A673 (cell line): ENCODE results near the gene RTEL1. TPM values are rescaled to one million over a fixed set of nuclear protein-coding genes. Genes with fewer than 3 reads are reported as not detected.
"Not testable (repeated sequence)": the region's sequence is repeated elsewhere in the genome, so short reads cannot be mapped to it uniquely, and the experiment has no call there.

ENCODE experiments used
- BruUV-seq: library from RNA; stranded (reverse); fragments of 400-500 nt; replicated peaks from 2 replicates; lab custom pipeline; 2021; lab: Mats Ljungman, UMichigan
- CTCF ChIA-PET: fragments of 300-600 bp; sonication (Branson Sonifier 250); formaldehyde crosslinking; loops from one replicate; lab custom pipeline; 2022; ENCODE audit warnings: antibody characterized with exemption; lab: Charles Lee
- POLR2A ChIA-PET: fragments of 300-600 bp; sonication (Branson Sonifier 250); formaldehyde crosslinking; loops from one replicate; lab custom pipeline; 2022; ENCODE audit warnings: antibody characterized with exemption; ENCODE audit not compliant: low non-redundant PET; lab: Charles Lee
- DNase-seq: peaks from one replicate; pipeline ENCODE4 v3.0.0-alpha.2; 2015; ENCODE audit warnings: low spot score
- H3K27ac ChIP-seq: fragments of 200-600 bp; sonication (generic); 2 replicates; pipeline ENCODE4 v1.5.1; 2016; ENCODE audit warnings: mixed run types, low read depth, mild to moderate bottlenecking, mixed read lengths, antibody characterized with exemption, low read length; ENCODE audit not compliant: poor library complexity, severe bottlenecking
- H3K27me3 ChIP-seq: fragments of 200-600 bp; sonication (generic); replicated peaks from 2 replicates; pipeline ENCODE4 v1.6.1; 2017; ENCODE audit warnings: mixed run types, low read depth, mild to moderate bottlenecking, mixed read lengths, antibody characterized with exemption, low read length; ENCODE audit not compliant: insufficient read depth, poor library complexity
- H3K36me3 ChIP-seq: fragments of 200-600 bp; sonication (generic); 2 replicates; pipeline ENCODE4 v1.6.1; 2016; ENCODE audit warnings: mixed run types, mild to moderate bottlenecking, mixed read lengths, antibody characterized with exemption, low read length; ENCODE audit not compliant: insufficient read depth, poor library complexity, severe bottlenecking
- H3K4me1 ChIP-seq: fragments of 200-600 bp; sonication (generic); 2 replicates; pipeline ENCODE4 v1.6.1; 2017; ENCODE audit warnings: mixed run types, mild to moderate bottlenecking, mixed read lengths, antibody characterized with exemption, low read length; ENCODE audit not compliant: insufficient read depth, poor library complexity, severe bottlenecking
- H3K4me3 ChIP-seq: fragments of 200-600 bp; sonication (generic); 2 replicates; pipeline ENCODE4 v1.5.1; 2016; ENCODE audit warnings: low read depth, mixed run types, mild to moderate bottlenecking, mixed read lengths, low read length; ENCODE audit not compliant: poor library complexity, severe bottlenecking
- H3K9me3 ChIP-seq: fragments of 200-600 bp; sonication (generic); 2 replicates; pipeline ENCODE4 v1.6.1; 2016; ENCODE audit warnings: mixed run types, low read depth, mild to moderate bottlenecking, mixed read lengths, antibody characterized with exemption, low read length; ENCODE audit not compliant: poor library complexity, severe bottlenecking
- CTCF ChIP-seq: fragments of 300-800, 200-600 bp; sonication (generic); conservative IDR thresholded peaks from 2 replicates; pipeline ENCODE4 v1.5.1; 2017; ENCODE audit warnings: low read depth, mild to moderate bottlenecking, antibody characterized with exemption, low read length, moderate library complexity, mixed read lengths
- EZH2 ChIP-seq: fragments of 200-600 bp; sonication (generic); IDR thresholded peaks from 2 replicates; pipeline ENCODE4 v1.6.1; 2017; ENCODE audit warnings: borderline replicate concordance, low read depth, mild to moderate bottlenecking, mixed read lengths, antibody characterized with exemption, low read length; ENCODE audit not compliant: poor library complexity, severe bottlenecking
- intact Hi-C: fragments of 100-400 bp; cut with micrococcal nuclease; formaldehyde crosslinking; loops from one replicate; pipeline ENCODE4 v1.10.0; 2022; ENCODE audit not compliant: unreplicated experiment
- total RNA-seq: library from RNA; stranded (reverse); gene quantifications from 2 replicates; pipeline ENCODE4 v1.2.3, GENCODE V29; 2021

The RTEL1 gene
- total RNA-seq, 1 experiment from 2014 or later = 45.6 TPM

GRCh38 chr20:63639093-63639975, 18.8 kb upstream of the RTEL1 start:
- TF ChIP-seq CTCF (no peak), EZH2 (no peak)
- no TSS peak for BruUV-seq
- H3K4me3 ChIP-seq = no peak overlapping the region
- ChIA-PET CTCF (no interaction called here), POLR2A (no interaction called here)
- intact Hi-C loops = no loop called here
- H3K27me3 ChIP-seq = no peaks in the 10 kb centered on the region
- no peak overlapping the region for H3K27ac ChIP-seq
- H3K4me1 ChIP-seq = peaks cover 9% of the 10 kb centered on the region
- peaks cover 3% of the 10 kb centered on the region for H3K36me3 ChIP-seq
- DNase-seq = no peak
- no peaks in the 10 kb centered on the region for H3K9me3 ChIP-seq

- no peak for TF ChIP-seq EZH2
- no peak for TF ChIP-seq CTCF
Observed at GRCh38 chr20:63640086-63640485, 18.0 kb upstream of the RTEL1 start.

GRCh38 chr20:63640686-63641085, 17.4 kb upstream of the RTEL1 start:
- H3K36me3 ChIP-seq, POLR2A ChIA-PET, intact Hi-C loops, CTCF ChIA-PET, H3K27me3 ChIP-seq, H3K4me3 ChIP-seq, H3K9me3 ChIP-seq, H3K4me1 ChIP-seq, DNase-seq, BruUV-seq, H3K27ac ChIP-seq: not testable (repeated sequence)

More at GRCh38 chr20:63640086-63640485, 18.0 kb upstream of the RTEL1 start:
- H3K9me3 ChIP-seq = no peaks in the 10 kb centered on the region
- no peak for DNase-seq
- H3K27ac ChIP-seq = no peak overlapping the region
- no TSS peak for BruUV-seq
- ChIA-PET POLR2A (no interaction called here), CTCF (no interaction called here)
- H3K36me3 ChIP-seq = peaks cover 3% of the 10 kb centered on the region
- H3K4me1 ChIP-seq = peaks cover 9% of the 10 kb centered on the region
- H3K4me3 ChIP-seq = no peak overlapping the region
- H3K27me3 ChIP-seq = no peaks in the 10 kb centered on the region
- intact Hi-C loops = no loop called here
